Neural progenitor cell (in vitro differentiated cells): ENCODE data around the gene ZRSR2.

Experiments used
- EZH2 ChIP-seq: fragments of 200-600 bp; sonication (generic); IDR thresholded peaks from 2 replicates; pipeline ENCODE4 v1.6.1; 2017; ENCODE audit warnings: antibody characterized with exemption, mild to moderate bottlenecking, moderate library complexity
- EZH2phosphoT487 ChIP-seq: fragments of 200-600 bp; sonication (generic); IDR thresholded peaks from 2 replicates; pipeline ENCODE4 v1.6.1; 2017; ENCODE audit warnings: antibody characterized with exemption
- TF ChIP-seq, protein P1 (sequence below): fragments of 200-600 bp; sonication (generic); IDR thresholded peaks from 2 replicates; pipeline ENCODE4 v1.5.1; 2017; ENCODE audit warnings: antibody characterized with exemption, mild to moderate bottlenecking

DNA sequence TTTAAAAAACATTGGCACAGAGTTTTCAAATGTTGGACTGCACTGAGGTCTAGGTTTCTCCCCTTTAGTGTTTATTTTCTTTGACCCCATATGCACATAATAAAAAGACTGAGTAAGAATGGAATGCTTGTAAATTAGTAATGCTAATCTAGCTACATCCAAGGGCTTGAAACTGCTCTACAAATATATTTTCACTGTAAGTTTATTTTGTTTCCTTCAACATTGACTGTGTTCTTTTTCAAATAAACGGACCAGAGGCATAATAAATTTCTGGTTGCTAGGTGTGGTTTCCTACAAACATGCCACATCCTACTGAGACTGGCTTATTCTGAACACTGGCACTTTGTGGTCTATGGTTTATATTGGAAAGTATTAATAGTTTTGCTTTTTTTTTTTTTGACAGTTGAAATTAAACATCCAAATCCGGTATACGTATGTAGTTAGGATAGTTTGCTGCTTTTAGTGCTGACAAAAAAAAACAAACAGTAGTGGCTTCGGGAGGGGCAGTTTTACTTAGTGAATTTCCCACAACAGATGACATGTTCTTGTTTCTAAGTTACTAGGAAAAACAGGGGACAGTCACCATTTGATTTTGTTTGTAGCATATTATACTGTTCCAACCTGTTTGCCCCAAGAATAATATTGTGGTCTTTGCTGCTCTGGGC, 39.0 kb upstream of the ZRSR2 start:
- no peak for TF ChIP-seq EZH2
- TF ChIP-seq, protein P1, sequence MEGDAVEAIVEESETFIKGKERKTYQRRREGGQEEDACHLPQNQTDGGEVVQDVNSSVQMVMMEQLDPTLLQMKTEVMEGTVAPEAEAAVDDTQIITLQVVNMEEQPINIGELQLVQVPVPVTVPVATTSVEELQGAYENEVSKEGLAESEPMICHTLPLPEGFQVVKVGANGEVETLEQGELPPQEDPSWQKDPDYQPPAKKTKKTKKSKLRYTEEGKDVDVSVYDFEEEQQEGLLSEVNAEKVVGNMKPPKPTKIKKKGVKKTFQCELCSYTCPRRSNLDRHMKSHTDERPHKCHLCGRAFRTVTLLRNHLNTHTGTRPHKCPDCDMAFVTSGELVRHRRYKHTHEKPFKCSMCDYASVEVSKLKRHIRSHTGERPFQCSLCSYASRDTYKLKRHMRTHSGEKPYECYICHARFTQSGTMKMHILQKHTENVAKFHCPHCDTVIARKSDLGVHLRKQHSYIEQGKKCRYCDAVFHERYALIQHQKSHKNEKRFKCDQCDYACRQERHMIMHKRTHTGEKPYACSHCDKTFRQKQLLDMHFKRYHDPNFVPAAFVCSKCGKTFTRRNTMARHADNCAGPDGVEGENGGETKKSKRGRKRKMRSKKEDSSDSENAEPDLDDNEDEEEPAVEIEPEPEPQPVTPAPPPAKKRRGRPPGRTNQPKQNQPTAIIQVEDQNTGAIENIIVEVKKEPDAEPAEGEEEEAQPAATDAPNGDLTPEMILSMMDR, result no peak
- no peak for TF ChIP-seq EZH2phosphoT487
